Measurements from ENCODE around the gene DENND2C.

DNA sequence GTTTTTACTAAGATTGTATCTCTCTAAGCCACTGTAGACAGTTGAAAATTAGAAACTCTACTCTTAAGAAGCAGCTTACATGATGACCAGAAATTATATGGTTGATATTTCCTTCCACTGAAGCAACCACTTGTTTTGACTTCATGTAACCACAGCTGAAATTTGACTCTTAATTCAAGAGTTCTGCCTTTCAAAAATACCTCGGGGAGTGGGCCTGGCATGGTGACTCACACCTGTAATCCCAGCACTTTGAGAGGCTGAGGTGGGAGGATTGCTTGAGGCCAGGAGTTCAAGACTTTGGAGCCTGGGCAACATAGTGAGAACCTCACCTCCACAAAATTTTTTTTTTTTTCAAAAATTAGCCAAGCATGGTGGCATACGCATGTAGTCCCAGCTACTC is 21.2 kb upstream of the DENND2C start:
- TF ChIP-seq CTCF (IDR thresholded peaks at IDR 0.05; ENCODE audit: insufficient read depth, low read depth, low read length) (no peak), EZH2 (IDR thresholded peaks at IDR 0.05; ENCODE audit: insufficient read depth, low read length) (no peak)
